GM12878 (cell line): ENCODE measurements around the gene FNDC3B. TPM values are rescaled to one million over a fixed set of nuclear protein-coding genes. Genes with fewer than 3 reads are reported as not detected.

Experiments
- ATAC-seq: fragments of 200-7000 bp; cut with Tn5 transposase; 3 replicates; pipeline ENCODE4 v1.9.1; 2020; ENCODE audit warnings: mild to moderate bottlenecking, moderate library complexity
- BruUV-seq: library from RNA; stranded (reverse); fragments of 400-500 nt; replicated peaks from 2 replicates; lab custom pipeline; 2021; lab: Mats Ljungman, UMichigan
- CTCF ChIA-PET: fragments of 300-600 bp; sonication (Branson Sonifier 250); formaldehyde crosslinking; extraction: SDS; loops from one replicate; lab custom pipeline; 2021; ENCODE audit warnings: inconsistent platforms; lab: Yijun Ruan, JAX
- POLR2A ChIA-PET: fragments of 350-600 bp; formaldehyde crosslinking; extraction: SDS; loops from one replicate; lab custom pipeline; 2021; ENCODE audit warnings: inconsistent platforms; lab: Charles Lee
- RAD21 ChIA-PET: fragments of 300-600 bp; sonication (Branson Sonifier 250); formaldehyde crosslinking; loops from one replicate; lab custom pipeline; 2023; ENCODE audit warnings: antibody characterized with exemption; ENCODE audit not compliant: unreplicated experiment; lab: Charles Lee
- SMC1A ChIA-PET: fragments of 300-600 bp; sonication (Branson Sonifier 250); formaldehyde crosslinking; loops from one replicate; lab custom pipeline; 2023; ENCODE audit not compliant: unreplicated experiment, uncharacterized antibody; lab: Charles Lee
- DNase-seq: peaks from one replicate; pipeline ENCODE4 v3.0.0-alpha.2; 2011; ENCODE audit warnings: low read depth, low spot score
- FAIRE-seq: peaks from 3 replicates; lab custom pipeline; 2011; peaks lifted over from hg19 to GRCh38; lab: Jason Lieb, UNC
- H2AFZ ChIP-seq: 2 replicates; pipeline ENCODE4 v1.6.0; 2011; ENCODE audit warnings: low read depth, low read length, control low read depth; ENCODE audit not compliant: control insufficient read depth
- H3K27ac ChIP-seq: 2 replicates; pipeline ENCODE4 v1.5.1; 2011; ENCODE audit warnings: control low read depth; ENCODE audit not compliant: control insufficient read depth, insufficient read depth
- H3K27me3 ChIP-seq, 2 experiments: replicated peaks in 1 of 2; 2 replicates each; pipeline versions ENCODE4 v1.6.0 to v1.6.1; 2011; ENCODE audit warnings: low read length in 1 of 2; ENCODE audit not compliant: control insufficient read depth in 2 of 2, insufficient read depth in 2 of 2
- H3K36me3 ChIP-seq, 2 experiments: 2 replicates each; pipeline ENCODE4 v1.5.1; 2011; ENCODE audit warnings: low read length in 1 of 2; ENCODE audit not compliant: control insufficient read depth in 2 of 2, insufficient read depth in 2 of 2
- H3K4me1 ChIP-seq: 2 replicates; pipeline ENCODE4 v1.6.1; 2011; ENCODE audit warnings: mild to moderate bottlenecking, low read length, moderate library complexity, mixed read lengths; ENCODE audit not compliant: control insufficient read depth, insufficient read depth
- H3K4me2 ChIP-seq: 2 replicates; pipeline ENCODE4 v1.6.0; 2011; ENCODE audit warnings: control low read depth; ENCODE audit not compliant: control insufficient read depth, insufficient read depth
- H3K4me3 ChIP-seq: fragments of 200-600 bp; sonication (generic); 2 replicates; pipeline ENCODE4 v1.5.1; 2016
- H3K79me2 ChIP-seq: 2 replicates; pipeline ENCODE4 v1.6.0; 2011; ENCODE audit warnings: low read length; ENCODE audit not compliant: control insufficient read depth, insufficient read depth
- H3K9ac ChIP-seq: 2 replicates; pipeline ENCODE4 v1.8.0; 2011; ENCODE audit warnings: low read length, control low read depth, mixed read lengths; ENCODE audit not compliant: control insufficient read depth, insufficient read depth
- H3K9me3 ChIP-seq: replicated peaks from 3 replicates; pipeline ENCODE4 v1.5.1; 2011; ENCODE audit warnings: mild to moderate bottlenecking, low read length; ENCODE audit not compliant: control insufficient read depth, insufficient read depth
- H4K20me1 ChIP-seq: 2 replicates; pipeline ENCODE4 v1.6.0; 2011; ENCODE audit not compliant: control insufficient read depth, insufficient read depth
- MTA2 ChIP-seq: fragments of 450-650 bp; IDR thresholded peaks from 2 replicates; pipeline ENCODE4 v1.6.1; 2016; ENCODE audit warnings: low read depth, mild to moderate bottlenecking, moderate library complexity
- MTA3 ChIP-seq: IDR thresholded peaks from 2 replicates; pipeline ENCODE4 v1.6.1; 2012; ENCODE audit warnings: low read length, inconsistent platforms, borderline replicate concordance
- SRF ChIP-seq, 2 experiments: IDR thresholded peaks; 2 replicates each; pipeline ENCODE4 v1.6.1; 2011; ENCODE audit warnings: low read depth in 2 of 2, low read length in 2 of 2, mild to moderate bottlenecking in 1 of 2, moderate library complexity in 1 of 2
- TAF1 ChIP-seq: IDR thresholded peaks from 2 replicates; pipeline ENCODE4 v1.6.1; 2011; ENCODE audit warnings: mild to moderate bottlenecking, low read depth, low read length, borderline replicate concordance
- ZNF24 ChIP-seq: fragments of 450-650 bp; IDR thresholded peaks from 2 replicates; pipeline ENCODE4 v1.6.1; 2017; ENCODE audit warnings: antibody characterized with exemption, mild to moderate bottlenecking
- in situ Hi-C: fragments of 300-500 bp; cut with MboI; formaldehyde crosslinking; loops from 9 replicates; pipeline ENCODE4 v1.14.3; 2018; ENCODE audit warnings: mixed read lengths
- intact Hi-C: fragments of 100-400 bp; cut with micrococcal nuclease; formaldehyde crosslinking; loops from one replicate; pipeline ENCODE4 v1.14.2; 2022; ENCODE audit not compliant: unreplicated experiment
- polyA plus RNA-seq, 11 experiments: library from polyadenylated mRNA; depleted of rRNA in 4 of 11; unstranded in 6 of 11; stranded (reverse) in 5 of 11; fragments of >200 nt; fragmentation: Nextera tagmentation in 4 of 11; fragmentation: Illumina TruSeq in 1 of 11; extraction: Ambion mirVana in 4 of 11; extraction: Trizol in 1 of 11; gene quantifications; 1 replicate in 1 of 11; 2 replicates in 10 of 11; pipeline versions ENCODE4 v1.2.1 to v1.2.3, GENCODE V29; 2011 to 2016; ENCODE audit warnings: inconsistent platforms in 2 of 11, missing spikeins in 2 of 11, low read depth in 1 of 11
- total RNA-seq, 4 experiments: library from RNA; depleted of rRNA in 3 of 4; stranded (reverse); fragments of >200 nt in 3 of 4; fragmentation: Illumina TruSeq in 1 of 4; extraction: Trizol in 1 of 4; gene quantifications; 2 replicates each; pipeline versions ENCODE4 v1.2.1 to v1.2.3, GENCODE V29; 2013 to 2021
- TF ChIP-seq, protein P1 (sequence below), 3 experiments: IDR thresholded peaks in 2 of 3; conservative IDR thresholded peaks in 1 of 3; 2 replicates each; pipeline ENCODE4 v1.5.1; 2011; ENCODE audit warnings: low read depth in 3 of 3, low read length in 3 of 3, mild to moderate bottlenecking in 3 of 3, control low read depth in 2 of 3, moderate library complexity in 2 of 3, inconsistent platforms in 1 of 3, mixed read lengths in 1 of 3; ENCODE audit not compliant: control insufficient read depth in 2 of 3, insufficient read depth in 1 of 3; ENCODE audit errors: extremely low read depth in 1 of 3

FNDC3B gene
- total and polyA plus RNA-seq, 10 of the 15 experiments (the other 5 are each of a cell fraction or from before 2014, with no cell fraction given), result 7.9 to 35.0 (median 18.5) TPM

GRCh38 chr3:172036541-172037215 is 2.7 kb upstream of the FNDC3B start:
- ChIA-PET SMC1A (interaction anchor here (0.6 to 4.5 kb wide), 20 partner anchors 9 to 923 kb away, joined by 3 to 20 read pairs (median 5); no protein-coding TSS in a partner anchor), POLR2A (interaction anchor here (2.0 kb wide), 1 partner anchor 10 kb away, joined by 14 read pairs; no protein-coding TSS in a partner anchor), CTCF (interaction anchor here (0.7 to 2.9 kb wide), 16 partner anchors 8 to 636 kb away, joined by 3 to 16 read pairs (median 6); no protein-coding TSS in a partner anchor), RAD21 (interaction anchor here (0.6 to 2.4 kb wide), 19 partner anchors 10 to 305 kb away, joined by 3 to 15 read pairs (median 5); no protein-coding TSS in a partner anchor)
- BruUV-seq, result no TSS peak
- H3K4me3 ChIP-seq, result no peak overlapping the region
- no peak overlapping the region for H2AFZ ChIP-seq
- no peaks in the 10 kb centered on the region for H3K27me3 ChIP-seq
- peaks cover 24% of the 10 kb centered on the region for H3K4me1 ChIP-seq
- H4K20me1 ChIP-seq, result no peaks in the 10 kb centered on the region
- no peak for ATAC-seq
- FAIRE-seq, result no peak
- no peak for DNase-seq
- peak overlapping the region; percentile 57; the same call in 1 of the 2 replicates for H3K4me2 ChIP-seq
- in situ Hi-C loops (no loop called here), intact Hi-C loops (loop anchor here (1.0 to 10.0 kb wide), 5 partner anchors 192 to 306 kb away; partner anchors contain the start of gene TMEM212)
- H3K9me3 ChIP-seq, result no peaks in the 10 kb centered on the region; the same call in 2 of the 3 replicates
- H3K9ac ChIP-seq, result no peak overlapping the region
- TF ChIP-seq MTA3, result no peak
- peak; percentile 93 for TF ChIP-seq ZNF24
- TF ChIP-seq MTA2, result 0 out of 2 replicates have a peak, but pooled peaks have one; percentile 1
- TF ChIP-seq, protein P1, sequence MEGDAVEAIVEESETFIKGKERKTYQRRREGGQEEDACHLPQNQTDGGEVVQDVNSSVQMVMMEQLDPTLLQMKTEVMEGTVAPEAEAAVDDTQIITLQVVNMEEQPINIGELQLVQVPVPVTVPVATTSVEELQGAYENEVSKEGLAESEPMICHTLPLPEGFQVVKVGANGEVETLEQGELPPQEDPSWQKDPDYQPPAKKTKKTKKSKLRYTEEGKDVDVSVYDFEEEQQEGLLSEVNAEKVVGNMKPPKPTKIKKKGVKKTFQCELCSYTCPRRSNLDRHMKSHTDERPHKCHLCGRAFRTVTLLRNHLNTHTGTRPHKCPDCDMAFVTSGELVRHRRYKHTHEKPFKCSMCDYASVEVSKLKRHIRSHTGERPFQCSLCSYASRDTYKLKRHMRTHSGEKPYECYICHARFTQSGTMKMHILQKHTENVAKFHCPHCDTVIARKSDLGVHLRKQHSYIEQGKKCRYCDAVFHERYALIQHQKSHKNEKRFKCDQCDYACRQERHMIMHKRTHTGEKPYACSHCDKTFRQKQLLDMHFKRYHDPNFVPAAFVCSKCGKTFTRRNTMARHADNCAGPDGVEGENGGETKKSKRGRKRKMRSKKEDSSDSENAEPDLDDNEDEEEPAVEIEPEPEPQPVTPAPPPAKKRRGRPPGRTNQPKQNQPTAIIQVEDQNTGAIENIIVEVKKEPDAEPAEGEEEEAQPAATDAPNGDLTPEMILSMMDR (IDR thresholded peaks at IDR 0.05 in 2 of 3, conservative IDR thresholded peaks at IDR 0.05 in 1 of 3; ENCODE audit: control insufficient read depth in 2 of 3, extremely low read depth in 1 of 3, insufficient read depth in 1 of 3, low read depth in 3 of 3, low read length in 3 of 3), result no peak
- TF ChIP-seq TAF1, result no peak
- no peak for TF ChIP-seq SRF (IDR thresholded peaks at IDR 0.05; ENCODE audit: low read depth in 2 of 2, low read length in 2 of 2)
- TF ChIP-seq, all 136 proteins: peak for 2
- H3K27ac ChIP-seq, result peak overlapping the region; percentile 14; the same call in 1 of the 2 replicates
- H3K36me3 ChIP-seq, result no peaks in the 10 kb centered on the region
- peaks cover 25% of the 10 kb centered on the region for H3K79me2 ChIP-seq
